BJ (cell line): ENCODE measurements around the gene CD164L2. TPM values are rescaled to one million over a fixed set of nuclear protein-coding genes. Genes with fewer than 3 reads are reported as not detected.
"Not testable (repeated sequence)": the region's sequence is repeated elsewhere in the genome, so short reads cannot be mapped to it uniquely, and the experiment has no call there.

Experiments used
- CTCF ChIA-PET: fragments of 350-600 bp; formaldehyde crosslinking; extraction: SDS; loops from one replicate; lab custom pipeline; 2021; ENCODE audit warnings: antibody characterized with exemption, inconsistent platforms; lab: Yijun Ruan, JAX
- POLR2A ChIA-PET: fragments of 300-600 bp; sonication (Branson Sonifier 250); formaldehyde crosslinking; extraction: SDS; loops from one replicate; lab custom pipeline; 2021; ENCODE audit warnings: antibody characterized with exemption; lab: Charles Lee
- DNase-seq: peaks from one replicate; pipeline ENCODE4 v3.0.0-alpha.2; 2011; ENCODE audit warnings: low read depth
- H3K27me3 ChIP-seq: 2 replicates; pipeline ENCODE4 v1.6.0; 2011; ENCODE audit warnings: low read length; ENCODE audit not compliant: control insufficient read depth, insufficient read depth
- H3K36me3 ChIP-seq: 2 replicates; pipeline ENCODE4 v1.5.1; 2011; ENCODE audit warnings: low read length; ENCODE audit not compliant: control insufficient read depth, insufficient read depth
- H3K4me3 ChIP-seq: 2 replicates; pipeline ENCODE4 v1.5.1; 2011; ENCODE audit warnings: low read depth, mild to moderate bottlenecking, control low read depth, low read length
- CTCF ChIP-seq: IDR thresholded peaks from 2 replicates; pipeline ENCODE4 v1.5.1; 2011; ENCODE audit warnings: low read depth, mild to moderate bottlenecking, control low read depth, inconsistent platforms, low read length, moderate library complexity; ENCODE audit not compliant: insufficient read depth
- polyA plus RNA-seq: library from polyadenylated mRNA; depleted of rRNA; stranded (reverse); fragments of >200 nt; gene quantifications from 2 replicates; pipeline ENCODE4 v1.2.3, GENCODE V29; 2011

CD164L2 gene
- polyA plus RNA-seq, 1 experiment: not detected

DNA sequence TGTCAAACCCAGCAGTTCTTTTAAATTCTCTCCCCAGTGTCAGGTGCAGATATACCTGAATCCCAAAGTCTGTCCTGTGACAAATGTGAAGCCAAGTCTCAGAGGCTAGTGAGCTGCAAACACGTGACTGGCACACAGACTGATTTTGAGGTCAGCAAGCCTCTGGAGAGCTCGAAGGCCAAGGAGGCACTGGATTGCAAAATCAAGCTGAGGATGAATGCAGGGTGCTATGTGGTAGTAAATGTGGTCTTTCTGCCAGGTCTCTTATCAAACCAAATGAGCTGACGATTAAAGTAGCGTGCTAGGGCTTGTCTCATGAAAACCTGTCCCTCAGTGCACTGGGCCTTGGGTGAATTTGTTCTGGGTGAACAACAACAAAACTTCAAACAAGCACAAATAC, 29.9 kb upstream of the CD164L2 start:
- Histone ChIP-seq H3K36me3 (peaks cover 33% of the 10 kb centered on the region), H3K27me3 (no peaks in the 10 kb centered on the region), H3K4me3 (no peak overlapping the region)
- ChIA-PET CTCF (interaction anchor here (0.8 to 4.8 kb wide), 9 partner anchors 8 to 194 kb away, joined by 3 to 32 read pairs (median 4); no protein-coding TSS in a partner anchor), POLR2A (no interaction called here)
- TF ChIP-seq CTCF: no peak
- no peak for DNase-seq

DNA sequence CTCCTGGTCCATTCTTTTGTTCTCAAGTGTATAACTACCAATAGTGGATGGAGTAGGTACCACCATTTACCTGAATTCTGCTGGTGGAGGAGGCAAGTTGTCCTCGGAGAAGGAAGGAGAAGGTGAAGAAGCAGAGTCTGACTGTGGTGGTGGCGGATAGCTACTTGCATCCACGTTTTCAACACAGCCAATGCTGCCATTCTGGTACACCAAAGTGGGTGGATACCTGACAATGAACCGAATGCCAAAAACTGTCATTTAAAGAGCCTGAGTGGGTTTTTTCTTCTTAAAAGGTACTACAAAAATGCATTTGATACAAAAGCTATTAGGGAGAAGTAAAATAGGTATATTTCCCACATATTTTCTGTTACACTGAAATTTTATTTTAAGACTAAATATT, 29.4 kb upstream of the CD164L2 start:
- H3K4me3 ChIP-seq: no peak overlapping the region
- no peak for DNase-seq
- ChIA-PET POLR2A (no interaction called here), CTCF (interaction anchor here (0.8 to 4.8 kb wide), 7 partner anchors 8 to 195 kb away, joined by 3 to 32 read pairs (median 11); no protein-coding TSS in a partner anchor)
- no peaks in the 10 kb centered on the region for H3K27me3 ChIP-seq
- no peak for TF ChIP-seq CTCF
- H3K36me3 ChIP-seq: peaks cover 36% of the 10 kb centered on the region

GRCh38 chr1:27410709-27411108, 27.6 kb upstream of the CD164L2 start:
- no peaks in the 10 kb centered on the region for H3K27me3 ChIP-seq
- ChIA-PET CTCF (interaction anchor here (1.1 to 1.4 kb wide), 2 partner anchors 13 to 196 kb away, joined by 3 to 5 read pairs; no protein-coding TSS in a partner anchor), POLR2A (no interaction called here)
- peaks cover 33% of the 10 kb centered on the region for H3K36me3 ChIP-seq
- no peak for TF ChIP-seq CTCF
- DNase-seq: no peak
- no peak overlapping the region for H3K4me3 ChIP-seq

DNA sequence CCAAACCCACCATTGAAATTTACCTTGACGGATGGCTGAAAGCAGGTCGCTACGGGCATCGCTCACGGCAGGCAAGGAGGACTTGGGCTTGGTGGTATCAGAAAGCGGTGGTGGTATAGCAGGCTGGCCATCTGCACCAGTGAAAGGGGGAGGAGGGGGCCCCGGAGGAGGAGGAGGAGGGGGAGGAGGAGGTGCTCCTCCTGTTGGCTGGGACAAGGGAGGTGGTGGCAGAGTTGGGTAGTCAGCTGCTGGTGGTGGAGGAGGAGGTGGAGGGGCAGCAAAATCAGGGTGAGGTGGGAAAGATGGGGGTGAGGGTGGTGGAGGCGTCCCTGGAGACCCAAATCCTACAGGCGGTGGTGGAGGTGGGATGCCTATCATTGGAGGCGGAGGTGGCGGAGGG, 26.5 kb upstream of the CD164L2 start:
- peaks cover 30% of the 10 kb centered on the region for H3K36me3 ChIP-seq
- POLR2A ChIA-PET: no interaction called here

GRCh38 chr1:27408151-27408550, 25.0 kb upstream of the CD164L2 start:
- ChIA-PET POLR2A (no interaction called here), CTCF (no interaction called here)
- Histone ChIP-seq H3K36me3 (peaks cover 25% of the 10 kb centered on the region), H3K27me3 (no peaks in the 10 kb centered on the region), H3K4me3 (no peak overlapping the region)
- no peak for TF ChIP-seq CTCF
- DNase-seq: no peak

More for the DNA sequence above, 26.5 kb upstream of the CD164L2 start:
- TF ChIP-seq CTCF: no peak
- Histone ChIP-seq H3K27me3 (no peaks in the 10 kb centered on the region), H3K4me3 (no peak overlapping the region)
- DNase-seq: no peak
- CTCF ChIA-PET: interaction anchor here (1.4 kb wide), 1 partner anchor 197 kb away, joined by 5 read pairs; no protein-coding TSS in a partner anchor

DNA sequence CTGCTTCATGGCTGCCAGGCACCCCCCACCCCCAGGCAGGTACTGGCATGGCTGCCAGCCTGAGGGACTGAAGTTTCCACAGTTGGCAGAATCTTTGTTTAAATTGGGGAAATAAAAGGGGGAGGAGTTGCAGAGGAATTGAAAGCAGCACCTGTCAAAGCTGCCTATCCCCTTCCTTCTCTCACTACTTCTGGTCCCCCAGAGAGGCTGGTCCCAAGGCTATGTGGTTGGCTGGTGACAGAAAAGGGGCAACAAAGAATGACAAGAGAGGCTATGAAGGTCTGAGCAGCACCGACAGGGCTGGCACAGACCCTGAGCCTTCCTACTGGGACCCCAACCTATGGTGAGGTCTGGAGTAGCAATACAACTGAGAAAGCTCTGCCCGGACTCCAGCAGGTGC, 23.7 kb upstream of the CD164L2 start:
- H3K36me3 ChIP-seq: peaks cover 19% of the 10 kb centered on the region
- CTCF ChIA-PET: interaction anchor here (1.4 to 5.4 kb wide), 2 partner anchors 8 to 16 kb away, joined by 3 to 32 read pairs; no protein-coding TSS in a partner anchor
- DNase-seq, H3K4me3 ChIP-seq, POLR2A ChIA-PET, H3K27me3 ChIP-seq: not testable (repeated sequence)
